IMR-90 (cell line): ENCODE data around the gene FAM76A. TPM values are rescaled to one million over a fixed set of nuclear protein-coding genes. Genes with fewer than 3 reads are reported as not detected.
"Not testable (repeated sequence)": the region's sequence is repeated elsewhere in the genome, so short reads cannot be mapped to it uniquely, and the experiment has no call there.

ENCODE experiments used
- ATAC-seq: fragments of 200-7000 bp; cut with Tn5 transposase; 2 replicates; pipeline ENCODE4 v1.9.1; 2020; ENCODE audit warnings: low read depth, mild to moderate bottlenecking, moderate library complexity
- BruUV-seq: library from RNA; stranded (reverse); fragments of 400-500 nt; replicated peaks from 2 replicates; lab custom pipeline; 2021; lab: Mats Ljungman, UMichigan
- CTCF ChIA-PET: fragments of 300-600 bp; formaldehyde crosslinking; extraction: SDS; loops from one replicate; lab custom pipeline; 2021; ENCODE audit warnings: antibody characterized with exemption; lab: Yijun Ruan, JAX
- POLR2A ChIA-PET: fragments of 300-600 bp; sonication (Branson Sonifier 250); formaldehyde crosslinking; loops from one replicate; lab custom pipeline; 2022; ENCODE audit warnings: antibody characterized with exemption; ENCODE audit not compliant: unreplicated experiment; lab: Charles Lee
- DNase-seq: peaks from one replicate; pipeline ENCODE4 v3.0.0; 2013
- H2AFZ ChIP-seq: replicated peaks from 2 replicates; pipeline ENCODE3; 2013; ENCODE audit warnings: low read length, mild to moderate bottlenecking; ENCODE audit not compliant: poor library complexity
- H2AK5ac ChIP-seq: 2 replicates; pipeline ENCODE4 v1.6.1; 2013; ENCODE audit warnings: low read depth, low read length, inconsistent platforms
- H2AK9ac ChIP-seq: replicated peaks from 2 replicates; pipeline ENCODE3; 2013; ENCODE audit warnings: mild to moderate bottlenecking, low read depth, low read length, moderate library complexity; ENCODE audit not compliant: poor library complexity
- H2BK120ac ChIP-seq: 2 replicates; pipeline ENCODE4 v1.6.1; 2013; ENCODE audit warnings: low read depth, low read length, inconsistent platforms
- H2BK15ac ChIP-seq: 3 replicates; pipeline ENCODE4 v1.6.1; 2013; ENCODE audit warnings: low read depth, low read length, inconsistent platforms
- H2BK20ac ChIP-seq: 2 replicates; pipeline ENCODE4 v1.6.1; 2013; ENCODE audit warnings: low read depth, mild to moderate bottlenecking, inconsistent platforms, low read length, moderate library complexity
- H2BK5ac ChIP-seq: 2 replicates; pipeline ENCODE4 v1.6.1; 2013; ENCODE audit warnings: mild to moderate bottlenecking, low read depth, low read length, inconsistent platforms; ENCODE audit not compliant: poor library complexity, severe bottlenecking
- H3K14ac ChIP-seq: replicated peaks from 2 replicates; pipeline ENCODE4 v1.6.1; 2013; ENCODE audit warnings: low read depth, low read length, inconsistent platforms
- H3K18ac ChIP-seq: 2 replicates; pipeline ENCODE4 v1.6.1; 2013; ENCODE audit warnings: low read depth, low read length, control low read depth
- H3K23ac ChIP-seq: 2 replicates; pipeline ENCODE4 v1.6.1; 2013; ENCODE audit warnings: low read depth, low read length, inconsistent platforms
- H3K27ac ChIP-seq: 2 replicates; pipeline ENCODE4 v1.5.1; 2013; ENCODE audit warnings: mild to moderate bottlenecking, control low read depth, low read length; ENCODE audit not compliant: insufficient read depth
- H3K27me3 ChIP-seq: 2 replicates; pipeline ENCODE4 v1.6.1; 2013; ENCODE audit warnings: low read length; ENCODE audit not compliant: control insufficient read depth, insufficient read depth
- H3K36me3 ChIP-seq: 2 replicates; pipeline ENCODE4 v1.6.1; 2013; ENCODE audit warnings: low read length, mixed read lengths; ENCODE audit not compliant: control insufficient read depth, insufficient read depth
- H3K4ac ChIP-seq: 2 replicates; pipeline ENCODE4 v1.6.1; 2013; ENCODE audit warnings: low read depth, low read length, inconsistent platforms
- H3K4me1 ChIP-seq: 2 replicates; pipeline ENCODE4 v1.6.1; 2013; ENCODE audit warnings: low read length, mixed read lengths; ENCODE audit not compliant: control insufficient read depth, insufficient read depth
- H3K4me2 ChIP-seq: 2 replicates; pipeline ENCODE4 v1.6.1; 2013; ENCODE audit warnings: low read depth, mild to moderate bottlenecking, control low read depth, low read length, moderate library complexity
- H3K4me3 ChIP-seq: 2 replicates; pipeline ENCODE4 v1.5.1; 2013; ENCODE audit warnings: low read depth, mild to moderate bottlenecking, control low read depth, low read length, moderate library complexity; ENCODE audit not compliant: insufficient read depth
- H3K56ac ChIP-seq: 2 replicates; pipeline ENCODE4 v1.6.1; 2013; ENCODE audit warnings: low read length, inconsistent platforms; ENCODE audit not compliant: insufficient read depth; ENCODE audit errors: extremely low read depth
- H3K79me1 ChIP-seq, 2 experiments: 2 replicates each; pipeline ENCODE4 v1.6.1; 2013; ENCODE audit warnings: low read length in 2 of 2, inconsistent platforms in 1 of 2, low read depth in 1 of 2
- H3K9ac ChIP-seq: 2 replicates; pipeline ENCODE4 v1.6.1; 2013; ENCODE audit warnings: low read depth, low read length, control low read depth
- H3K9me1 ChIP-seq: 2 replicates; pipeline ENCODE4 v1.6.1; 2013; ENCODE audit warnings: low read length, inconsistent platforms; ENCODE audit not compliant: insufficient read depth
- H3K9me3 ChIP-seq: 2 replicates; pipeline ENCODE4 v1.6.1; 2013; ENCODE audit warnings: low read length; ENCODE audit not compliant: control insufficient read depth, insufficient read depth
- H4K20me1 ChIP-seq: 2 replicates; pipeline ENCODE4 v1.6.1; 2013; ENCODE audit warnings: low read length, inconsistent platforms; ENCODE audit not compliant: insufficient read depth
- H4K5ac ChIP-seq: 2 replicates; pipeline ENCODE4 v1.6.1; 2013; ENCODE audit warnings: mild to moderate bottlenecking, low read depth, low read length, control low read depth
- H4K8ac ChIP-seq, 2 experiments: 2 replicates each; pipeline ENCODE4 v1.6.1; 2013; ENCODE audit warnings: low read depth in 2 of 2, low read length in 2 of 2, control low read depth in 1 of 2, inconsistent platforms in 1 of 2
- H4K91ac ChIP-seq: 2 replicates; pipeline ENCODE4 v1.6.1; 2013; ENCODE audit warnings: low read depth, low read length, inconsistent platforms; ENCODE audit not compliant: insufficient read depth
- BHLHE40 ChIP-seq: fragments of 150-350 bp; IDR thresholded peaks from 2 replicates; pipeline ENCODE4 v1.6.1; 2016; ENCODE audit warnings: mild to moderate bottlenecking, low read depth, low read length
- ELK1 ChIP-seq: fragments of 150-350 bp; IDR thresholded peaks from 2 replicates; pipeline ENCODE4 v1.6.1; 2016; ENCODE audit warnings: low read depth, mild to moderate bottlenecking, low read length, moderate library complexity, borderline replicate concordance
- FOS ChIP-seq: fragments of 150-350 bp; IDR thresholded peaks from 2 replicates; pipeline ENCODE4 v1.6.1; 2016; ENCODE audit warnings: low read depth, low read length
- MAZ ChIP-seq: IDR thresholded peaks from 2 replicates; pipeline ENCODE4 v1.6.1; 2012; ENCODE audit warnings: low read depth, mild to moderate bottlenecking, low read length, improper control_type of control experiment, moderate library complexity, borderline replicate concordance
- WGBS, 2 experiments: methylation state at CpG; one replicate each; pipeline versions ENCODE4 v1.1.5 to v1.1.7; 2013; ENCODE audit warnings: missing lambda C conversion rate in 2 of 2; ENCODE audit not compliant: insufficient read length in 1 of 2; ENCODE audit errors: extremely low coverage in 2 of 2; 5-methylcytosine and 5-hydroxymethylcytosine counted together
- dilution Hi-C: fragments of 300-500 bp; cut with HindIII; formaldehyde crosslinking; loops from one replicate; pipeline ENCODE4 v1.14.3; 2018; ENCODE audit warnings: low sequenced_read_pairs; ENCODE audit not compliant: unreplicated experiment
- in situ Hi-C: fragments of 300-500 bp; cut with MboI; formaldehyde crosslinking; loops from 3 replicates; pipeline ENCODE4 v1.14.3; 2019; ENCODE audit warnings: low sequenced_read_pairs, inconsistent platforms, mixed read lengths
- intact Hi-C: fragments of 100-400 bp; cut with micrococcal nuclease; formaldehyde crosslinking; loops from 2 replicates; pipeline ENCODE4 v1.10.0; 2022
- polyA plus RNA-seq, 3 experiments: library from polyadenylated mRNA; depleted of rRNA; stranded (reverse); fragments of >200 nt; gene quantifications; 2 replicates each; pipeline ENCODE4 v1.2.3, GENCODE V29; 2012; ENCODE audit warnings: low replicate concordance in 1 of 3
- total RNA-seq: library from RNA; depleted of rRNA; stranded (reverse); fragments of >200 nt; gene quantifications from 2 replicates; pipeline ENCODE4 v1.2.3, GENCODE V29; 2012

Gene FAM76A
- total and polyA plus RNA-seq, 2 of the 4 experiments (the other 2 are of a cell fraction), result 2.3 to 10.0 TPM

- H2AFZ ChIP-seq, result no peak overlapping the region
- H4K5ac ChIP-seq, result no peak overlapping the region
- no CpG with 5 or more reads among the region's 2 CpGs for WGBS, 2 experiments
- POLR2A ChIA-PET, result no interaction called here
- H2BK20ac ChIP-seq, result no peak overlapping the region
- peaks cover 9% of the 10 kb centered on the region; the same call in 1 of the 2 replicates for H3K9me1 ChIP-seq
- H3K4me3 ChIP-seq, result no peak overlapping the region
- no peak overlapping the region for H2AK9ac ChIP-seq
- no peak overlapping the region for H2BK120ac ChIP-seq
- no TSS peak for BruUV-seq
- H3K27ac ChIP-seq, result no peak overlapping the region
- DNase-seq (no peak), ATAC-seq (no peak)
- H3K79me1 ChIP-seq, result peaks cover 0 to 4% of the 10 kb centered on the region in 2 experiments; a peak in 1 of 4 replicates
- peaks cover 12% of the 10 kb centered on the region for H3K36me3 ChIP-seq
- TF ChIP-seq BHLHE40, result no peak
- TF ChIP-seq FOS, result no peak
- TF ChIP-seq ELK1, result no peak
- no peak for TF ChIP-seq MAZ
- in situ Hi-C loops (no loop called here), dilution Hi-C loops (no loop called here), intact Hi-C loops (no loop called here)
- CTCF ChIA-PET, result interaction anchor here (0.7 kb wide), 1 partner anchor 55 kb away, joined by 3 read pairs; no protein-coding TSS in a partner anchor
- no peaks in the 10 kb centered on the region for H3K9me3 ChIP-seq
- H2BK15ac ChIP-seq, result no peak overlapping the region
- no peak overlapping the region for H3K56ac ChIP-seq
- H3K27me3 ChIP-seq, result no peaks in the 10 kb centered on the region
- H3K4me2 ChIP-seq, result no peak overlapping the region
- H3K23ac ChIP-seq, result no peak overlapping the region
- H3K18ac ChIP-seq, result no peak overlapping the region
- H4K8ac ChIP-seq, result no peak overlapping the region
- H3K4ac ChIP-seq, result no peak overlapping the region
- no peak overlapping the region for H3K14ac ChIP-seq
- no peak overlapping the region for H4K91ac ChIP-seq
- no peak overlapping the region for H2AK5ac ChIP-seq
- H2BK5ac ChIP-seq, result no peak overlapping the region
- H4K20me1 ChIP-seq, result no peaks in the 10 kb centered on the region
- H3K9ac ChIP-seq, result no peak overlapping the region
- no peaks in the 10 kb centered on the region for H3K4me1 ChIP-seq
Observed at GRCh38 chr1:27807385-27807784, 81.6 kb downstream of the FAM76A start.

DNA sequence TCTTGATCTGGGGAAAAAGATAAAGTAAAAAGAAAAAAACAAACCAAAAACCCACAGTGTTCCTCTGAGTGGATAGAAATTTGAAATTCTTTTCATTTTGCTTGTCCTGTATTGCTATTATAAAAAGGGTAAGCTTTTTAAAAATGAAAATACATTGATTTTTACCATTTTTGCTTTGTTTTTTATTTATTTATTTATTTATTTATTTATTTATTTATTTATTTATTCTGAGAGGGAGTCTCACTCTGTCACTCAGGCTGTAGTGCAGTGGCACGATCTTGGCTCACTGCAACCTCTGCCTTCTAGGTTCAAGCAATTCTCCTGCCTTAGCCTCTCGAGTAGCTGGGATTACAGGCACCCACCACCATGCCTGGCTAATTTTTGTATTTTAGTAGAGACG, 82.4 kb downstream of the FAM76A start:
- BruUV-seq, ATAC-seq, H3K23ac ChIP-seq, H3K4me3 ChIP-seq, in situ Hi-C loops, H3K27ac ChIP-seq, intact Hi-C loops, H3K9me1 ChIP-seq, H3K27me3 ChIP-seq, H2AFZ ChIP-seq, dilution Hi-C loops, H3K79me1 ChIP-seq, H2AK5ac ChIP-seq, H4K20me1 ChIP-seq, H3K4me2 ChIP-seq, H3K9ac ChIP-seq, POLR2A ChIA-PET, H3K18ac ChIP-seq, H2BK120ac ChIP-seq, H3K56ac ChIP-seq, H2BK20ac ChIP-seq, H3K9me3 ChIP-seq, H4K5ac ChIP-seq, H4K91ac ChIP-seq, H2BK15ac ChIP-seq, H3K4ac ChIP-seq, H4K8ac ChIP-seq, H2BK5ac ChIP-seq, DNase-seq, H2AK9ac ChIP-seq, H3K14ac ChIP-seq, H3K4me1 ChIP-seq: not testable (repeated sequence)
- WGBS, 2 experiments, result no CpG with 5 or more reads among the region's 3 CpGs
- H3K36me3 ChIP-seq, result peaks cover 17% of the 10 kb centered on the region
- CTCF ChIA-PET, result interaction anchor here (0.7 kb wide), 1 partner anchor 56 kb away, joined by 3 read pairs; no protein-coding TSS in a partner anchor
